ENCODE results near the gene LRRC4B.
"Not testable (repeated sequence)": the region's sequence is repeated elsewhere in the genome, so short reads cannot be mapped to it uniquely, and the experiment has no call there.

The LRRC4B gene

DNA sequence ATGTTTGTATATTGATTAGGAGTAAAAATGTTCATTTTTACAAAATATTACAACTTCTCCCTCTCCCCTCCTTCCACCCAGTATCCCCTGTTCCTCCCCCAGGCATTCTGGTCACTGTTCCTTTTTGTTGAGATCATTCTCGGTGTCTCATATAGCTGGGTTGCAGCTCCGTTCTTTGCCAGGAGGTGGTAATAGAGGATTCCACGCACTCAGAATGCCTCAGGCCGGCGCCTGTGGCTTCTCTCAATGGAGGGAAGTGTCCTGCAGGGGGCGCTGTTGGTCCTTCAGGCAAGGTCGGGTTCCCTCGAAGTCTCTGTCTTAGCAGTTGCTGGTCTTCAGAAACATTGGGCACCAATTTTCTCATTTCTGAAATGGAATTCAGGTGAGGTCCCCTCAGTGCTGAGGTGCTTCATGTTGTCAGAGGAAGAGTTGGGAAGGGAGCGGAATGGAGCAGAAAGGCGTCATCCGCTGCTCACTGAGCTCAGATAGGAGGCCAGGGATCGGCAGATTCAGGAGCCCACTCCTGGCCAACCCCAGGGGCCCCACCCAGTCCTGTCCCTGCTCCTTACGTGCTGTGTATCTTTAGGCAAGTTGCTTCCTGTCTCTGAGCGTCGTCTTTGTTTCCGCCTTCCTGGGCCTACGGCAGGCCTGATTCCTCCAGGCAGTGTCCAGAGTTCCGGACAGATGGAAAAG lies 81.3 kb downstream of the LRRC4B start:
- peak; percentile 17 for DNase-seq (ENCODE audit: low spot score)

GRCh38 chr19:50485284-50485955 lies 82.8 kb downstream of the LRRC4B start:
- DNase-seq (ENCODE audit: low spot score), result no peak

DNA sequence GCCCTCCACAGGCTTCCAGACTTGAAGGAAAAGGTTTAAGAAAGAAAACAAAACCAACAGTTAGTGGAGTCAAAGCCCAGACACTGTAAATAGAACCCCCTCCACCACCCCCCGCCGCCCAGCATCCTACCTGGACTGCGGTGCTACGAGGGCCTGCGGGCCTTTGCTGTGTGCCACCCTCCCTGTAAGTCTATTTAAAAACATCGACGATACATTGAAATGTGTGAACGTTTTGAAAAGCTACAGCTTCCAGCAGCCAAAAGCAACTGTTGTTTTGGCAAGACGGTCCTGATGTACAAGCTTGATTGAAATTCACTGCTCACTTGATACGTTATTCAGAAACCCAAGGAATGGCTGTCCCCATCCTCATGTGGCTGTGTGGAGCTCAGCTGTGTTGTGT lies 85.3 kb downstream of the LRRC4B start:
- DNase-seq (ENCODE audit: low spot score), result no peak

- no peak for DNase-seq (ENCODE audit: low spot score)
Observed at GRCh38 chr19:50482271-50482855, 85.9 kb downstream of the LRRC4B start.

GRCh38 chr19:50481351-50482149 lies 86.7 kb downstream of the LRRC4B start:
- DNase-seq (ENCODE audit: low spot score), result no peak

- no peak for DNase-seq (ENCODE audit: low spot score)
Observed at GRCh38 chr19:50480281-50481111, 87.7 kb downstream of the LRRC4B start.

DNA sequence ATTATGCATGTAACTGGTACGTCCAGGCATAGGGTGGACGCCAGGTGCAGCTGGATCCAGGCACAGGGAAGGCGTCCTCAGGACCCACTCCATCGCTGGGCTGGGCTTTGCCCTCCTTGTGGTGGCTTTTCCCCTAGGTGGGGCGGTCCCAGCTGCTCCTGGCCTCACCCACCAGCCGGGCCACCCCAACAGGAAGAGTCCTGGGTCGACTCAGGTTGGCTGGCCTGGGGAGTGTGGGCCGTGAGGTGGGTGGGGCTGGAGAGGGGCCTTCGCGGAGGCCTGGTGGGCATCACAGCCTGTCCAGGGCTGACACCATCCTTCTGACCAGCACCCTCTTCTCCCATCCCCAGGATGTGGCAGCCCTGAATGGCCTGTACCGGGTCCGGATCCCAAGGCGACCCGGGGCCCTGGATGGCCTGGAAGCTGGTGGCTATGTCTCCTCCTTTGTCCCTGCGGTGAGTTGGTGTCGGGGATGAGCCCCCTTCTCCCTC lies 88.4 kb downstream of the LRRC4B start:
- no peak for DNase-seq (ENCODE audit: low spot score)

DNA sequence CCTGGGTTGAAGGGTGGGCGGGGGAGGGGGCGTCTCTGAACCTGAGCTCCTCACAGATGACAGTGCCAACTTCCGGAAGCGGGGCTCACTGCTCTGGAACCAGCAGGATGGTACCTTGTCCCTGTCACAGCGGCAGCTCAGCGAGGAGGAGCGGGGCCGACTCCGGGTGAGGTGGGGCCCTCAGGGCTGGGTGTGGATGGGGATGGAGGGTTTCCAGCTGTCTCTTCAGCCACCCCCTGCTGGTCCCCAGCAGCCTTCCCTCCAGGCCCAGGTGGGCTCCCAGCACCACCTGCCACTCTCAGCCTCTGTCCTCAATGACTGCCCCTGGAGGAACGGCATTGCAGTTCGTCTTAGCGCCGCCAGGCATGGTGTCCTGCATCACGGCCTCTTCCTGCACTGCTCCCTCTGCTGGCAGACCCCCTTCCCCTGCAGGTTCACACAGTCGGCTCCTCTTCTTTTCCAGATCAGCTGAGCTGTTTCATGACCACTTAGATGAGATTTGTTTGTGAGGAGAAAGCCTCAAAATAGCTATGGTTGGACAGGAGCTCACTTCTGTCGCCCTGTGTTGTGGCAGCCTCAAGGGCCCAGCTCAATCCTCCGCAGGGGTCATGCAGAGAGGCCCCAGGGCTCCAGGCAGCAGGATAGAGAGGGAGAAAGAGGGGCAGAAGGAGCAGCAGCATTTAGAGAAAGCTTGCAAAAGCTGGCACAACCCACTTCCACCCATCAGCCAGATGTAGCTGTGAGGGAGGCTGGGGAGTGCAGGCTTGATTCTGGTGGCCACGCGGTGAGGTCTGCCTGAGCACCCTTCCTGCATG lies 89.1 kb downstream of the LRRC4B start:
- no peak for DNase-seq (ENCODE audit: low spot score)

- DNase-seq (ENCODE audit: low spot score), result no peak
Observed at GRCh38 chr19:50477751-50478515, 90.3 kb downstream of the LRRC4B start.

- DNase-seq (ENCODE audit: low spot score), result no peak
Observed at GRCh38 chr19:50476907-50477238, 91.4 kb downstream of the LRRC4B start.

DNA sequence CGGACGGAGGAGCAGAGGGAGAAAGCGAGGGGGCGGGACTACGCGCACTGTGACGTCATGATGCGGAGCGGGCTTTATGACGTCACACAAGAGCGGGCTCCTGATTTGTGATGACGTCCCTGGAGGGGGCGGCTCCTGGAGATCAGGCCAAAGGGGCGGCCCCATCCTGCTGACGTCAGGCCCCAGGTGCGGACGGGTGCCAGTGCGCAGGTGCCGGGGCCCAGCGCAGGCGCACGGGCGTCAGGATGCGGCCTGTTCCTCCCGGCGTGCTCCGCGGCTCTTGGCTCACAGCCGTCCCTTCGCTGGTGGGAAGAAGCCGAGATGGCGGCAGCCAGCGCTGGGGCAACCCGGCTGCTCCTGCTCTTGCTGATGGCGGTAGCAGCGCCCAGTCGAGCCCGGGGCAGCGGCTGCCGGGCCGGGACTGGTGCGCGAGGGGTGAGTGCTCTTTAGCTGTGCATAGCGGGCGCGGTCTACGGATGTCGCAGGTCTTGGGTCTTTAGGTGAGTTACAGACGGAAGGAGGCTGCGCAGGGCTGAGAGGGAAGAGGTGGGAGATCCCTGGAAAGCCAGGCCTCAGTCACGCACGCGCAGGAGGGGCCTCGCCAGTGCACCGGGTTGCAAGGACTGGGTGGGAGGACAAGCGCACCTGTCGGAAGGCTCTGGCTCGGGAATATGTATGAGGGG lies 91.9 kb downstream of the LRRC4B start, which contains the start of the genes EMC10 and GARIN5A:
Gene EMC10, plus strand, starts transcription at position 284 of the 683 bp plus-strand sequence. Its CDS starts 38 bp downstream, at position 322.
Gene GARIN5A, minus strand, starts transcription at position 625 of the 683 bp plus-strand sequence. Its CDS starts 460 bp downstream, at position 165.
- peak; percentile 90 for DNase-seq (ENCODE audit: low spot score)

GRCh38 chr19:50475736-50476223 lies 92.5 kb downstream of the LRRC4B start:
- DNase-seq (ENCODE audit: low spot score), result no peak

DNA sequence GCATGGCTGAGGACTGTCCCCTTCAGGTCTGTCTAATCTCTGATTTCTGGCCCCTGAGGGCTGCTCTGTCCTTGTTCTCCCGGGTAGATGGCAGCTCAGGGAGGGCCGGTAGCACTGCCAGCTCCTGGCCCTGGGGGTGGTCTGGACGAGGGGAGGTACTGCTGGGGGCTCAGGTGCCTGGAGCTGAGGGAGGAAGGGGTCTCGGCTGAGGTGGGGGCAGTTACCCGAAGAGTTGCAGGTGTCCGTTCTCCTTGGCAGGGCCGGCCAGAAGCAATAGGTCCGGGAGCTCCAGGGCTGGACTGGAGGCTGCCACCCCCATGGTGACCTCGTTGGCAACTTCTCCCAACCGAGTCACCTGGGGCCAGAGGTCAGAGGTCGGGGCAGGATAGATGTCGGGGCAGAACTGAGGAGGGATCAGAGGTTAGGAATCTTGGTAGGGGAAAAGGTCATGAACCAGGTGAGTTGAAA lies 93.1 kb downstream of the LRRC4B start:
- DNase-seq (ENCODE audit: low spot score), result no peak

DNA sequence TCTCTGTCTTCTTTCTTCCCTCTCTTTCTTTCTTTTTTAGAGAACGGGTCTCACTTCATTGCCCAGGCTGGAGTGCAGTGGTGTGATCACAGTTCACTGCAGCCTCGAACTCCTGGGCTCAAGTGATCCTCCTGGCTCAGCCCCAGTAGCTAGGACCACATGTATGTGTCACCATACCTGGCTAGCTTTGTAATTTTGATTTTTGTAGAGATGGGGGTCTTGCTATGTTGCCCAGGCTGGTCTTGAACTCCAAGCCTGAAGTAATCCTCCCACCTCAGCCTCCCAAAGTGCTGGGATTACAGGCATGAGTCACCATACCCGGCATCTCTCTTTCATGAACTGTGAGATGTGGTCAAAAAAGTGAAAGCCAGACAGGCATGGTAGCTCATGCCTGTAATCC lies 94.9 kb downstream of the LRRC4B start:
- not testable (repeated sequence) for DNase-seq (ENCODE audit: low spot score)

DNA sequence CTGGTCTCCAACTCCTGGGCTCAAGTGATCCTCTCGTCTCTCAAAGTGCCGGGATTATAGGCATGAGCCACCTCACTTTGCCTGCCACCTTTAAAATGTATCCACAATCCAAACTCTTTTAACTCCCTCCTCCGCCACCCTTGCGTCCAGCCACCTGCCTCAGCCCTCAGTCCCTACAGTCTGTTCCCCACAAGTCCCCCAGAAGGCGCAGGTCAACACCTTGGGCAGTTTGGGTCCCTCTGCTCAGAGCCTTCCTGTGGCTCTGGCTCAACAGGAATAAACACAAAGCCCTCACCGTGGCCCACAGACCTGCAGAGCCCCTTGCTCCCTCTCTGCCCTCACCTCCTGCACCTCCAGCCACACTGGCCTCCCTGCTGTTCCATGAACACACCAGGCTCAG lies 99.4 kb downstream of the LRRC4B start:
- no peak for DNase-seq (ENCODE audit: low spot score)

- DNase-seq (ENCODE audit: low spot score), result no peak
Observed at GRCh38 chr19:50467566-50467965, 100.7 kb downstream of the LRRC4B start.
